Measurements from ENCODE around the gene CCDC57.

- no peak for TF ChIP-seq CTCF (IDR thresholded peaks at IDR 0.05; ENCODE audit: low read depth, low read length, poor library complexity, severe bottlenecking)
- no peak for TF ChIP-seq EZH2phosphoT487 (IDR thresholded peaks at IDR 0.05; ENCODE audit: borderline replicate concordance, low read length)
Measured at GRCh38 chr17:82241926-82242697, 29.5 kb upstream of the CCDC57 start.
